T-helper 2 cell treated with Interferon-gamma antibody and Interleukin-4, amounts not matched to agents 5 μg/mL and 100 μg/mL, for 36 hours (primary cell): Measurements from ENCODE around the gene PRDM16.

ENCODE experiments used
- DNase-seq: peaks from one replicate; pipeline ENCODE4 v3.0.0; 2021; ENCODE audit warnings: low spot score
- H3K27ac Mint-ChIP-seq: one replicate; pipeline ENCODE4 v1.8.0; 2021; ENCODE audit warnings: mild to moderate bottlenecking, mixed read lengths
- H3K27me3 Mint-ChIP-seq: one replicate; pipeline ENCODE4 v1.8.0; 2021; ENCODE audit warnings: low read depth, mixed read lengths
- H3K36me3 Mint-ChIP-seq: one replicate; pipeline ENCODE4 v1.8.0; 2021; ENCODE audit warnings: low read depth, mixed read lengths
- H3K4me1 Mint-ChIP-seq: one replicate; pipeline ENCODE4 v1.8.0; 2021; ENCODE audit warnings: low read depth, mixed read lengths
- H3K4me3 Mint-ChIP-seq: one replicate; pipeline ENCODE4 v1.8.0; 2022; ENCODE audit warnings: mild to moderate bottlenecking, moderate library complexity, mixed read lengths
- H3K9me3 Mint-ChIP-seq: one replicate; pipeline ENCODE4 v1.8.0; 2021; ENCODE audit warnings: mixed read lengths

The PRDM16 gene

GRCh38 chr1:3323021-3323795 is 254.2 kb downstream of the PRDM16 start:
- no peaks in the 10 kb centered on the region for H3K36me3 Mint-ChIP-seq
- no peak overlapping the region for H3K4me3 Mint-ChIP-seq
- peaks cover 2% of the 10 kb centered on the region for H3K4me1 Mint-ChIP-seq
- DNase-seq, result no peak
- H3K27me3 Mint-ChIP-seq, result no peaks in the 10 kb centered on the region
- no peak overlapping the region for H3K27ac Mint-ChIP-seq
- peaks cover 2% of the 10 kb centered on the region for H3K9me3 Mint-ChIP-seq

GRCh38 chr1:3323796-3324703 is 255.0 kb downstream of the PRDM16 start:
- no peaks in the 10 kb centered on the region for H3K9me3 Mint-ChIP-seq
- no peaks in the 10 kb centered on the region for H3K27me3 Mint-ChIP-seq
- no peaks in the 10 kb centered on the region for H3K36me3 Mint-ChIP-seq
- peaks cover 2% of the 10 kb centered on the region for H3K4me1 Mint-ChIP-seq
- no peak overlapping the region for H3K27ac Mint-ChIP-seq
- no peak for DNase-seq
- no peak overlapping the region for H3K4me3 Mint-ChIP-seq

GRCh38 chr1:3324704-3325535 is 255.9 kb downstream of the PRDM16 start:
- Mint-ChIP-seq H3K27me3 (no peaks in the 10 kb centered on the region), H3K27ac (no peak overlapping the region), H3K9me3 (no peaks in the 10 kb centered on the region), H3K4me3 (no peak overlapping the region), H3K36me3 (no peaks in the 10 kb centered on the region), H3K4me1 (peaks cover 2% of the 10 kb centered on the region)
- DNase-seq, result no peak

GRCh38 chr1:3326516-3327388 is 257.7 kb downstream of the PRDM16 start:
- no peaks in the 10 kb centered on the region for H3K36me3 Mint-ChIP-seq
- no peak for DNase-seq
- H3K4me1 Mint-ChIP-seq, result no peaks in the 10 kb centered on the region
- H3K27me3 Mint-ChIP-seq, result no peaks in the 10 kb centered on the region
- H3K27ac Mint-ChIP-seq, result no peak overlapping the region
- no peaks in the 10 kb centered on the region for H3K9me3 Mint-ChIP-seq
- no peak overlapping the region for H3K4me3 Mint-ChIP-seq

GRCh38 chr1:3327389-3327702 is 258.3 kb downstream of the PRDM16 start:
- DNase-seq, result no peak
- no peaks in the 10 kb centered on the region for H3K9me3 Mint-ChIP-seq
- no peaks in the 10 kb centered on the region for H3K4me1 Mint-ChIP-seq
- H3K27ac Mint-ChIP-seq, result no peak overlapping the region
- H3K36me3 Mint-ChIP-seq, result no peaks in the 10 kb centered on the region
- H3K4me3 Mint-ChIP-seq, result no peak overlapping the region
- H3K27me3 Mint-ChIP-seq, result no peaks in the 10 kb centered on the region

GRCh38 chr1:3327936-3328590 is 259.1 kb downstream of the PRDM16 start:
- H3K27me3 Mint-ChIP-seq, result no peaks in the 10 kb centered on the region
- DNase-seq, result no peak
- no peak overlapping the region for H3K27ac Mint-ChIP-seq
- no peaks in the 10 kb centered on the region for H3K36me3 Mint-ChIP-seq
- H3K4me3 Mint-ChIP-seq, result no peak overlapping the region
- no peaks in the 10 kb centered on the region for H3K4me1 Mint-ChIP-seq
- no peaks in the 10 kb centered on the region for H3K9me3 Mint-ChIP-seq

- H3K9me3 Mint-ChIP-seq, result no peaks in the 10 kb centered on the region
- no peaks in the 10 kb centered on the region for H3K27me3 Mint-ChIP-seq
- DNase-seq, result no peak
- no peaks in the 10 kb centered on the region for H3K4me1 Mint-ChIP-seq
- H3K27ac Mint-ChIP-seq, result no peak overlapping the region
- H3K36me3 Mint-ChIP-seq, result no peaks in the 10 kb centered on the region
- no peak overlapping the region for H3K4me3 Mint-ChIP-seq
These were observed 260.8 kb downstream of the PRDM16 start for GRCh38 chr1:3329640-3330281.

- Mint-ChIP-seq H3K27me3 (no peaks in the 10 kb centered on the region), H3K36me3 (no peaks in the 10 kb centered on the region), H3K9me3 (no peaks in the 10 kb centered on the region), H3K27ac (no peak overlapping the region), H3K4me1 (no peaks in the 10 kb centered on the region), H3K4me3 (no peak overlapping the region)
- DNase-seq, result no peak
These were observed 261.8 kb downstream of the PRDM16 start for GRCh38 chr1:3330771-3331245.

GRCh38 chr1:3331564-3331963 is 262.6 kb downstream of the PRDM16 start:
- H3K36me3 Mint-ChIP-seq, result no peaks in the 10 kb centered on the region
- DNase-seq, result no peak
- no peaks in the 10 kb centered on the region for H3K27me3 Mint-ChIP-seq
- no peak overlapping the region for H3K27ac Mint-ChIP-seq
- H3K9me3 Mint-ChIP-seq, result no peaks in the 10 kb centered on the region
- H3K4me1 Mint-ChIP-seq, result no peaks in the 10 kb centered on the region
- no peak overlapping the region for H3K4me3 Mint-ChIP-seq

- no peaks in the 10 kb centered on the region for H3K4me1 Mint-ChIP-seq
- no peaks in the 10 kb centered on the region for H3K27me3 Mint-ChIP-seq
- H3K4me3 Mint-ChIP-seq, result no peak overlapping the region
- no peak for DNase-seq
- no peaks in the 10 kb centered on the region for H3K36me3 Mint-ChIP-seq
- H3K27ac Mint-ChIP-seq, result no peak overlapping the region
- no peaks in the 10 kb centered on the region for H3K9me3 Mint-ChIP-seq
These were observed 263.0 kb downstream of the PRDM16 start for GRCh38 chr1:3332043-3332442.

- Mint-ChIP-seq H3K27me3 (no peaks in the 10 kb centered on the region), H3K4me3 (no peak overlapping the region), H3K27ac (no peak overlapping the region), H3K9me3 (no peaks in the 10 kb centered on the region), H3K4me1 (no peaks in the 10 kb centered on the region), H3K36me3 (no peaks in the 10 kb centered on the region)
- no peak for DNase-seq
These were observed 263.7 kb downstream of the PRDM16 start for GRCh38 chr1:3332662-3333061.

- H3K27me3 Mint-ChIP-seq, result no peaks in the 10 kb centered on the region
- H3K9me3 Mint-ChIP-seq, result no peaks in the 10 kb centered on the region
- H3K27ac Mint-ChIP-seq, result no peak overlapping the region
- no peak for DNase-seq
- H3K4me3 Mint-ChIP-seq, result no peak overlapping the region
- no peaks in the 10 kb centered on the region for H3K36me3 Mint-ChIP-seq
- H3K4me1 Mint-ChIP-seq, result no peaks in the 10 kb centered on the region
These were observed 264.9 kb downstream of the PRDM16 start for GRCh38 chr1:3333903-3334302.
